Measurements from ENCODE around the gene RECQL5. TPM values are rescaled to one million over a fixed set of nuclear protein-coding genes. Genes with fewer than 3 reads are reported as not detected.

RECQL5 gene
- total RNA-seq, 1 experiment from 2014 or later = 46.1 TPM

DNA sequence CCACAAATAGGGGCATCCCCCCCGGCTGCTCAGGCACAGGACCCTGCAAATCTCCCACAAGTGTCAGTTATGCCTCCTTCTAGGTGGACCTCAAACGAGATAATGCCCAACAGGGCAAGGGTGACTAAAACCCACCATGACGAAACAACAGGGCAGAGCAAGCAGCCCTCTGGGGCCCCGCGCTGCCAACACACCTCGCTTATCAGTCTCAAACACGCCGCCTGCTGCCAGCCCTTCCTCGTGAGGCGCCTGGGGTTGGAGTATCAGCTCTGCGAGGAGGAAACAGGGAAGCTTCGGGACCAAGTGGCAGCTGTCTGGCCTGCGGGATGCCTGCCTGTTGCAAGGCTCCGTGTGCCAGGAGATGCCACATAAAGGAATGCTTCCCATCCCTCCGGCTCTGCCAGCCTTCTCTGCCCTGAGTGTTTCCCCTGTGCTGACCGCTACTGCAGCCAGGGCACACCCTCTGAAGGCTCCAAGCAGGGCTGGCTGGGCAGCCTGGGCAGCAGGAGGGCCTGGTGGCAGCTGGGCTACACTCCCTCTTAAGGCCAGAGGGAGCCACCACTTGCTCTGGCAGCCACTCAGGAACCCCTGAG lies 31.2 kb downstream of the RECQL5 start:
- no TSS peak for BruUV-seq (replicated peaks)
- POLR2A ChIA-PET = no interaction called here
- Histone ChIP-seq H3K9me3 (ENCODE audit: control insufficient read depth, insufficient read depth, low read depth, low read length) (no peaks in the 10 kb centered on the region), H3K4me3 (ENCODE audit: low read depth in 2 of 2, low read length in 2 of 2) (no peak overlapping the region), H3K4me1 (ENCODE audit: control insufficient read depth, insufficient read depth, low read length) (peaks cover 25% of the 10 kb centered on the region), H3K27ac (ENCODE audit: low read length) (no peak overlapping the region), H3K27me3 (ENCODE audit: control insufficient read depth, insufficient read depth, low read length) (no peaks in the 10 kb centered on the region), H3K36me3 (ENCODE audit: control insufficient read depth, insufficient read depth, low read length) (no peaks in the 10 kb centered on the region)
- no peak for DNase-seq (ENCODE audit: low read depth, low spot score)
- TF ChIP-seq CTCF (IDR thresholded peaks at IDR 0.05) (no peak), TCF7L2 (IDR thresholded peaks at IDR 0.05; ENCODE audit: low read depth, low read length) (no peak), SIN3A (IDR thresholded peaks at IDR 0.05; ENCODE audit: borderline replicate concordance, insufficient read depth, low read depth, low read length) (no peak), POLR2AphosphoS5 (IDR thresholded peaks at IDR 0.05; ENCODE audit: low read depth, low read length) (no peak)
- TF ChIP-seq, protein P1, sequence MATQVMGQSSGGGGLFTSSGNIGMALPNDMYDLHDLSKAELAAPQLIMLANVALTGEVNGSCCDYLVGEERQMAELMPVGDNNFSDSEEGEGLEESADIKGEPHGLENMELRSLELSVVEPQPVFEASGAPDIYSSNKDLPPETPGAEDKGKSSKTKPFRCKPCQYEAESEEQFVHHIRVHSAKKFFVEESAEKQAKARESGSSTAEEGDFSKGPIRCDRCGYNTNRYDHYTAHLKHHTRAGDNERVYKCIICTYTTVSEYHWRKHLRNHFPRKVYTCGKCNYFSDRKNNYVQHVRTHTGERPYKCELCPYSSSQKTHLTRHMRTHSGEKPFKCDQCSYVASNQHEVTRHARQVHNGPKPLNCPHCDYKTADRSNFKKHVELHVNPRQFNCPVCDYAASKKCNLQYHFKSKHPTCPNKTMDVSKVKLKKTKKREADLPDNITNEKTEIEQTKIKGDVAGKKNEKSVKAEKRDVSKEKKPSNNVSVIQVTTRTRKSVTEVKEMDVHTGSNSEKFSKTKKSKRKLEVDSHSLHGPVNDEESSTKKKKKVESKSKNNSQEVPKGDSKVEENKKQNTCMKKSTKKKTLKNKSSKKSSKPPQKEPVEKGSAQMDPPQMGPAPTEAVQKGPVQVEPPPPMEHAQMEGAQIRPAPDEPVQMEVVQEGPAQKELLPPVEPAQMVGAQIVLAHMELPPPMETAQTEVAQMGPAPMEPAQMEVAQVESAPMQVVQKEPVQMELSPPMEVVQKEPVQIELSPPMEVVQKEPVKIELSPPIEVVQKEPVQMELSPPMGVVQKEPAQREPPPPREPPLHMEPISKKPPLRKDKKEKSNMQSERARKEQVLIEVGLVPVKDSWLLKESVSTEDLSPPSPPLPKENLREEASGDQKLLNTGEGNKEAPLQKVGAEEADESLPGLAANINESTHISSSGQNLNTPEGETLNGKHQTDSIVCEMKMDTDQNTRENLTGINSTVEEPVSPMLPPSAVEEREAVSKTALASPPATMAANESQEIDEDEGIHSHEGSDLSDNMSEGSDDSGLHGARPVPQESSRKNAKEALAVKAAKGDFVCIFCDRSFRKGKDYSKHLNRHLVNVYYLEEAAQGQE (IDR thresholded peaks at IDR 0.05; ENCODE audit: insufficient read depth in 1 of 2, low read depth in 2 of 2, low read length in 1 of 2) = no peak
- CTCF ChIA-PET = interaction anchor here (0.8 to 5.5 kb wide), 2 partner anchors 18 to 113 kb away, joined by 3 to 86 read pairs; no protein-coding TSS in a partner anchor
- intact Hi-C loops (cut with micrococcal nuclease; ENCODE audit: unreplicated experiment) = no loop called here
- in situ Hi-C loops (cut with HindIII; ENCODE audit: low pct_unique_long_range_greater_than_20kb, low sequenced_read_pairs) = no loop called here
- ATAC-seq = no peak

DNA sequence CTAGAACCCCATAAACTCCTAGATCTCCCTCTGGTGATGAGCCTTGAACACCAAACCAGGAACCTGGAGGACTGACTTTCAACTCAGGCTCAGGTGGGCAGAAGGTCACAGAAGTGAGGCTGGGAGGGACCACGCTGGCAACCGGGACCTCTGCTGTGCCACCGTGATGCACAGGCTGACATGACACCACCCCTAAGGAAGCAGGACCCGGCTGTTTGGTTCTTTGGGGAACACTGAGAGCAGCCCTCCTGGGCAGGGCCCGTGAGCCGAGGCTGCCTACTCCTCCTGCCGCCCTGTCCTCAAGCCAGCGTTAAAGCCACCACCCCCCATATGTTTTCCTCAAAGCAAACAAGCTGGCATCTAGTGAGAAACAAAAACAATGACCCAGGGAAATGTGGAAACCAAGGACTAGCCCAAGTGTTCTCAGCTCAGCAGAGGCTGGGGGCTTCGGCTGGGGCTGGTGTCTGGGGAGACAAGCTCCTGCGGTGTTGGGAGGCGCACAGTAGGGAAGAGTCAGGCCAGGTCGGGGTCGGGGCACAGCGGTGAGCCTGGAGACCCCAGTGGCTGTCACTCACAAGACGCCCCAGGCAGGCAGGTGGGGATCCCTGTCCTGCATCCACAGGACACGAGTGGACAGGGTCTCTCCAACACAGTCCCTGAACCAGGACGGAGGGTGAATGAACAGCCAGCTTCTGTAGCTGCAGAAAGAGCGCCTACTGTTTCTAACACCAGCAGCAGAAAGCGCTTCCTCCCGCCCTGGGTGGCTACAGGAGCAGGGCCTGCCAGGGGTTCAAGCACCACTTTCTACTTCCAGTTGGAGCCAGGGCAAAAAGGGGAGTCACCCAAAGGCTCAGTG lies 32.0 kb downstream of the RECQL5 start:
- no peaks in the 10 kb centered on the region for H3K27me3 ChIP-seq (ENCODE audit: control insufficient read depth, insufficient read depth, low read length)
- no peak for TF ChIP-seq POLR2AphosphoS5 (IDR thresholded peaks at IDR 0.05; ENCODE audit: low read depth, low read length)
- no peak for TF ChIP-seq SIN3A (IDR thresholded peaks at IDR 0.05; ENCODE audit: borderline replicate concordance, insufficient read depth, low read depth, low read length)
- TF ChIP-seq TCF7L2 (IDR thresholded peaks at IDR 0.05; ENCODE audit: low read depth, low read length) = no peak
- TF ChIP-seq CTCF (IDR thresholded peaks at IDR 0.05) = no peak
- TF ChIP-seq, protein P1 (IDR thresholded peaks at IDR 0.05; ENCODE audit: insufficient read depth in 1 of 2, low read depth in 2 of 2, low read length in 1 of 2) = no peak
- no peak for ATAC-seq
- H3K36me3 ChIP-seq (ENCODE audit: control insufficient read depth, insufficient read depth, low read length) = no peaks in the 10 kb centered on the region
- H3K27ac ChIP-seq (ENCODE audit: low read length) = no peak overlapping the region
- CTCF ChIA-PET = interaction anchor here (2.7 to 5.5 kb wide), 2 partner anchors 19 to 114 kb away, joined by 45 to 86 read pairs; no protein-coding TSS in a partner anchor
- peaks cover 25% of the 10 kb centered on the region for H3K4me1 ChIP-seq (ENCODE audit: control insufficient read depth, insufficient read depth, low read length)
- in situ Hi-C loops (cut with HindIII; ENCODE audit: low pct_unique_long_range_greater_than_20kb, low sequenced_read_pairs) = no loop called here
- POLR2A ChIA-PET = no interaction called here
- no peaks in the 10 kb centered on the region for H3K9me3 ChIP-seq (ENCODE audit: control insufficient read depth, insufficient read depth, low read depth, low read length)
- intact Hi-C loops (cut with micrococcal nuclease; ENCODE audit: unreplicated experiment) = no loop called here
- no peak for DNase-seq (ENCODE audit: low read depth, low spot score)
- BruUV-seq (replicated peaks) = no TSS peak
- H3K4me3 ChIP-seq (ENCODE audit: low read depth in 2 of 2, low read length in 2 of 2) = no peak overlapping the region
